HL-60 (cell line): Measurements from ENCODE around the gene CLTRN.

ENCODE experiments used
- CTCF ChIP-seq: IDR thresholded peaks from one replicate; pipeline ENCODE4 v1.5.1; 2011; ENCODE audit warnings: low read length, control low read depth, inconsistent platforms; ENCODE audit not compliant: insufficient read depth
- GABPA ChIP-seq: IDR thresholded peaks from 2 replicates; pipeline ENCODE4 v1.6.1; 2012; ENCODE audit warnings: low read depth
- POLR2AphosphoS5 ChIP-seq: IDR thresholded peaks from 2 replicates; pipeline ENCODE4 v1.6.1; 2012; ENCODE audit warnings: low read depth
- REST ChIP-seq: IDR thresholded peaks from 2 replicates; pipeline ENCODE4 v1.6.1; 2012; ENCODE audit warnings: low read depth; ENCODE audit not compliant: insufficient replicate concordance
- SPI1 ChIP-seq: IDR thresholded peaks from 2 replicates; pipeline ENCODE4 v1.6.1; 2012; ENCODE audit warnings: low read depth, mild to moderate bottlenecking, borderline replicate concordance

- no peak for TF ChIP-seq CTCF
- no peak for TF ChIP-seq POLR2AphosphoS5
- no peak for TF ChIP-seq REST
- TF ChIP-seq GABPA = no peak
- no peak for TF ChIP-seq SPI1
Measured at GRCh38 chrX:15672881-15673280, 8.3 kb upstream of the CLTRN start.
